Bronchial smooth muscle cell (primary cell): ENCODE data around the gene CES3. TPM values are rescaled to one million over a fixed set of nuclear protein-coding genes. Genes with fewer than 3 reads are reported as not detected.

Source experiments
- total RNA-seq: library from RNA; depleted of rRNA; stranded (reverse); fragments of >200 nt; gene quantifications from 2 replicates; pipeline ENCODE4 v1.2.1, GENCODE V29; 2014

Gene CES3, protein sequence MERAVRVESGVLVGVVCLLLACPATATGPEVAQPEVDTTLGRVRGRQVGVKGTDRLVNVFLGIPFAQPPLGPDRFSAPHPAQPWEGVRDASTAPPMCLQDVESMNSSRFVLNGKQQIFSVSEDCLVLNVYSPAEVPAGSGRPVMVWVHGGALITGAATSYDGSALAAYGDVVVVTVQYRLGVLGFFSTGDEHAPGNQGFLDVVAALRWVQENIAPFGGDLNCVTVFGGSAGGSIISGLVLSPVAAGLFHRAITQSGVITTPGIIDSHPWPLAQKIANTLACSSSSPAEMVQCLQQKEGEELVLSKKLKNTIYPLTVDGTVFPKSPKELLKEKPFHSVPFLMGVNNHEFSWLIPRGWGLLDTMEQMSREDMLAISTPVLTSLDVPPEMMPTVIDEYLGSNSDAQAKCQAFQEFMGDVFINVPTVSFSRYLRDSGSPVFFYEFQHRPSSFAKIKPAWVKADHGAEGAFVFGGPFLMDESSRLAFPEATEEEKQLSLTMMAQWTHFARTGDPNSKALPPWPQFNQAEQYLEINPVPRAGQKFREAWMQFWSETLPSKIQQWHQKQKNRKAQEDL
- 0.17 and 0.95 TPM in 2 replicates for total RNA-seq

DNA sequence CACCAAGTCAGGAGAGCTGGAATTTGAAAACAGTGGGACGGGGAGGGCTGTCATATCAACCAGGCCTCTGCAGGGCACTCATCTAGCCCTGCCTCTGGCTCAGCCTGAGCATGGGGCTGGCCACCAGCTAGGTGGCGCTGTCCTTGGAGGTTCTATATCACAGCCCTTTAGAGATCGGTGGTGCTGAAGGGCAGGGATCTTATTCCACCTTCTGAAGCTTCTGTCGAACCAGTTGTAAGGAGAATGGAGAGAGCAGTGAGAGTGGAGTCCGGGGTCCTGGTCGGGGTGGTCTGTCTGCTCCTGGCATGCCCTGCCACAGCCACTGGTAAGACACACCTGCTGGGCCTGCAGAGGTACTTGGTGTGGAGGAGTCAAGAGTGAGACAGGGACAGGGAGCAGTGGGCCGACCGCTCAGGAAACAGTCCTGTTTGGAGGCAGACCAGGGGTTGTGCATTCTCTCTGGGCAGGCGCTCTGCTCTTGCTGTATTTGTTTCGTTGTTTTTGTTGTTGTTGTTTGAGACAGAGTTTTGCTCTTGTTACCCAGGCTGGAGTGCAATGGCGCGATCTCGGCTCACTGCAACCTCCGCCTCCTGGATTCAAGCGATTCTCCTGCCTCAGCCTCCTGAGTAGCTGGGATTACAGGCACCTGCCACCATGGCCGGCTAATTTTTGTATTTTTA lies at the start of gene CES3:
TSS of gene CES3 (plus strand) at position 202 of the 680 bp plus-strand sequence. CDS start at position 244, 42 bp downstream.

DNA sequence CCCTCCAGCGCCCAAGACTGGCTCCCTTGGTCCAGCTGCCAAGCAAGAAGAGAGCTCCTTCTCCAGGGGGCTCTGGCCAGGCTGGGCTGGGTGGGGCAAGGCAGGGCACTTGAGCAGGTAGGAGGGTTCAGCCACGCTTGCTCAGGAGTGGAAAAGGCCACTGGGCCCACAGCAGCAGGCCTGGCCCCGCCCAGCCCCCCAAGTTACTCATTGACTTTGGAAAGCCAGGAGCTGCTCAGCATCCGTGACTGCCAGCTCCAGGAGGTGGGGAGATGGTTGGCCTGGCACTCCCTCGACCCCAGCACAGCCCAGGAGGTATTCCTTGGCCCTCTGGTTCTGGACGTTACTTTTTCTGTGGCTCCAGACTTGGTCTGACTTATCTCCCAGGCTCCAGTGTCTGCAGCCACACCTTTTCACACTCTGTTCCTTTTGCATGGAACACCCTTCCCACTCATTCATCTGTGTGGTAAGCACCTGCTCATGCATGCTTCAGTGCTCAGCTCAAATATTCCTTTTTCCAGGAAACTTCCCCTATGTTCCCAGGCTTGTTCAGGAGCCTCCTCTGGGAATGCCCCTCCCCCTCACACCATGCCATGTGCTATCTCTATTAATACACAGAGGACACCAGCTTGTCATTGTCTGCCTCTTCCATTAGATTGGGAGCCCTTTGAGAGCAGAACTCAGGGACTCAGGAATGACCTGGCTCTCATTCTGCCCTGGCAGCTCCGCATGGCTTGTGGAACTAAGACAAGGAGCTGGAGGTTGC lies 42.1 kb upstream of the CES3 start, which contains the start of gene CDH16:
TSS of gene CDH16 (minus strand) at position 83 of the 766 bp plus-strand sequence. CDS start 820 bp downstream, outside the sequence.

DNA sequence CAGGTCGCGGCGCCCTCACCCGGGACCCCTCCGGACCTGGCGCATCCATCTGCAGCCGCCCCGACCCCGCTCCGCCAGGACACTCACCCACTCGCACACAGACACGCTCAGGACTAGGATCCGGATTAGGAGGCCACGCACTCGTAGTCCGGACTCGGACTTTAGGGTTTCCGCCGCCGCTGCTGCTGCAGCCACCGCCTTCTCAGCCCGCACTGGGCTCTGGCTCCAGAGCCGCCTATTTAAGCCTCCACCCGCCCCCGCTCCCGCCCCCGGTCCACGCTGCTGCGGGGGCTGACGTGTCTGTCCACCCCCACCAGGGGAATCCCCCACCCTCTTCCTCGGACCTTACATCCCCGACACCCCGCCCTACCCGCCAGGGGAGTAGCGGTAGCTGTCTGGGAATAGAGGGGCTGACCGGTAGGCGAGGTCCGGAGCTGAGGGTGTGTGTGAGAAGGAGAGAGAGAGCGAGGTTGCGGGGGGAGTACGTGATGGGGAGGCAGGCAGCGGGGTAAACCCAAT lies 35.7 kb upstream of the CES3 start, which contains the start of gene RRAD:
TSS of gene RRAD (minus strand) at position 214 of the 519 bp plus-strand sequence. CDS start 356 bp downstream, outside the sequence.

DNA sequence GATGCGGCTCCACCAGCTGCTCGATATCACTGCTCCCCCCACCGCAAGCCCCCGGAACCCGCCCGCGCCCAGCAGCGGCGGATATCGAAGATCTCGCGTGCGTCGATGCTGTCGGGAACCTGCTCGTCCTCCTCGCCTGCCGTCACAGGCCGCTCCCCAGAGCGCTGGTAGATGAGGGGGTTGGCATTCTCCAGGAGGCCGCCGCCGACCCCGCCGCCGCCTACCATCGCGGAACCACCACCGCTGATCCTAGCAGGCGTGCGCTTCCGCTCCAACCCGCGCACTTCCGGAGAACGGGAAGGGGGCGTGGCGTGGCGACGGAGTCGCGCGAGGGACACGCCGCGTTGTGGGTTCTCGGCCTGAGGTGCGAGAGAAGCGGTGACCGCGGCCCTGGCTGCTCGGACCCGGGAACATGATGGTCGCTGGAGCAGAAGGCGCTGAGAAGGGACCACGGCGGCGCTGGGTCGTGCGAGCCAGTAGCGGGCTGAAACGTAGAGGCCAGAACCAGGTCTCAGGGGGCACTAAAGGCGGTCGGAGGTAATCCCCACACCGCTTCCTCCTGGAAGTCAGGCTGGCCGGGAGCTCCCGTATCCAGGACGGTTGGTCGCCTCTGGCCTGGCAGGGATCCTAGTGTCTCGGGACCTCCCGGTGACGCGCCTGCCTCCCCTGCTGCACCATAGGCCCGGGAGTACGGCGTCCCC lies 26.8 kb upstream of the CES3 start, which contains the start of gene CIAO2B:
TSS of gene CIAO2B (minus strand) at position 265 of the 701 bp plus-strand sequence. CDS start at position 227, 38 bp downstream.

DNA sequence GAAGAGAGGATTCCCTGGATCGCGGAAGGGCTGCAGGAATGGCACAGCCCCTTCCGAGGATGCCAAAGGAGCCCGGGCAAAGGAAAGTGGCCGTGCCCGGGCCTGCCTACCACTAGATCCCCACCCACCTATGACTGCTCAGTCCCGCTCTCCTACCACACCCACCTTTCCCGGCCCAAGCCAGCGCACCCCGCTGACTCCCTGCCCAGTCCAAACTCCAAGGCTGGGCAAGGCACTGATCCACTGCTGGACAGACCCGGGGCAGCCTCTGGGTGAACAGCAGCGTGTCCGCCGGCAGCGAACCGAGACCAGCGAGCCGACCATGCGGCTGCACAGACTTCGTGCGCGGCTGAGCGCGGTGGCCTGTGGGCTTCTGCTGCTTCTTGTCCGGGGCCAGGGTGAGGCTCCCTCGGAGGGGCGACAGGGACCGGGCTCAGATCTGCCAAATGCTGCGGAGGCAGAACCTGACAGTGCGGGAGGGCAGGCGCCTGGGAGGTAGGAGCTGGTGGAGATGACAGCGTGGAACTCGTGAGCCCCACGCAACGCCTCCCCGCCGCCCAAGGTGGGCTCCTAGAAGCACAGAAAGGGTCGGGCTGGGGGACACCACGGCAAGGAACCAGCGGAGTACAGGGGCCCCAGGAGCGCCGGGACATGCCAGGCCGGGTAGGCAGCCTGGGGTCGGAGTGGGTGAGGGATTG lies 25.6 kb upstream of the CES3 start, which contains the start of gene CES2:
TSS of gene CES2 (plus strand) at position 203 of the 698 bp plus-strand sequence. CDS start at position 323, 120 bp downstream.

DNA sequence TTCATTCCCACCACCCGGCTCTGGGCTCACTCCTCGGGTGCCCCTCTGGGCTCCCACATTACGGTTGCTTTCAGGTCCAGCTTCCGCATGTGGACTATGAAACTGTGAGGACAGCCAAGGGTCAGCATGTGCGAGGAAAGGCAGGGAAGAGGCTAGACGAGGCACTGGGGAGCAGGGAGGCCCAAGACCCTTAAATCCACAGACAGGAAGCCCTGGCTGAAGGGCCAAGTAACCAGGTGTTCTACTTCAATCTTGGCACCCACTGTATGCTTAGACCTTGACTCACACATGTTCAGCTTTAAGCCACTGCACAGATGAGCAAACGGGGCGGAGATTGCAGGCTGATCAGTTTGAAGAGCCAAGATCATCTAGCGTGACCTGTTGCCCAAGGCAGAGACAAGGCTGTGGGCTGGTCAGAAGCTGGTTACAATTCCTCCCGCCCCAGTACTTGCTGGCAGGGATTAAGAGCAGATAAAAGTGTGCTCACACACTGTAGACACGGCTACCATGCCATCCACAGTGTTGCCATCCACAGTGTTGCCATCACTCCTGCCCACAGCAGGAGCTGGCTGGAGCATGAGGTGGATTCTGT lies 27.2 kb downstream of the CES3 start, which contains the start of gene CES4A:
TSS of gene CES4A (plus strand) at position 393 of the 592 bp plus-strand sequence. CDS start at position 577, 184 bp downstream.

Other genes starting within 250 kb of the CES3 start
- gene DYNC1LI2, start 209.7 kb upstream of the CES3 start, total RNA-seq = 122 and 152 TPM in 2 replicates
- gene TERB1, start 159.7 kb upstream of the CES3 start, total RNA-seq = under 0.01 and 0.09 TPM in 2 replicates
- 52.1 and 56.9 TPM in 2 replicates for gene NAE1, start 130.3 kb upstream of the CES3 start, total RNA-seq
- not detected in 2 replicates for gene CA7, start 116.9 kb upstream of the CES3 start, total RNA-seq
- gene PDP2, start 80.8 kb upstream of the CES3 start, total RNA-seq = 5.1 and 5.2 TPM in 2 replicates
- not detected in 2 replicates for gene CDH16, start 42.4 kb upstream of the CES3 start, total RNA-seq
- gene RRAD, start 35.7 kb upstream of the CES3 start, total RNA-seq = 9.8 and 11.7 TPM in 2 replicates
- gene CIAO2B, start 26.9 kb upstream of the CES3 start, total RNA-seq = 154 and 205 TPM in 2 replicates
- 20.6 and 29.0 TPM in 2 replicates for gene CES2, start 25.8 kb upstream of the CES3 start, total RNA-seq
- gene CES4A, start 27.3 kb downstream of the CES3 start, total RNA-seq = 1.1 and 3.3 TPM in 2 replicates
- gene CBFB, start 67.9 kb downstream of the CES3 start, total RNA-seq = 49.2 and 80.2 TPM in 2 replicates
- gene PHAF1, start 148.7 kb downstream of the CES3 start, total RNA-seq = 10.9 and 12.3 TPM in 2 replicates
- gene B3GNT9, start 189.7 kb downstream of the CES3 start, total RNA-seq = 30.4 and 30.6 TPM in 2 replicates
- 22.2 and 24.0 TPM in 2 replicates for gene TRADD, start 198.6 kb downstream of the CES3 start, total RNA-seq
- gene FBXL8, start 198.7 kb downstream of the CES3 start, total RNA-seq = 13.1 and 14.2 TPM in 2 replicates
- 29.5 and 58.1 TPM in 2 replicates for gene HSF4, start 203.5 kb downstream of the CES3 start, total RNA-seq
- 18.1 and 36.8 TPM in 2 replicates for gene NOL3, start 209.3 kb downstream of the CES3 start, total RNA-seq
- gene MATCAP1, start 222.7 kb downstream of the CES3 start, total RNA-seq = 27.7 and 30.4 TPM in 2 replicates
- 0.16 and 0.34 TPM in 2 replicates for gene EXOC3L1, start 228.9 kb downstream of the CES3 start, total RNA-seq
- gene E2F4, start 230.9 kb downstream of the CES3 start, total RNA-seq = 29.0 and 42.0 TPM in 2 replicates
- gene ELMO3, start 237.9 kb downstream of the CES3 start, total RNA-seq = 0.26 and 0.32 TPM in 2 replicates